H1 (cell line): ENCODE measurements around the gene HK2. TPM values are rescaled to one million over a fixed set of nuclear protein-coding genes. Genes with fewer than 3 reads are reported as not detected.

Source experiments
- BRCA1 ChIP-seq: IDR thresholded peaks from 2 replicates; pipeline ENCODE4 v1.6.1; 2012; ENCODE audit warnings: low read depth, low read length, improper control_type of control experiment
- NANOG ChIP-seq: IDR thresholded peaks from 2 replicates; pipeline ENCODE4 v1.6.1; 2011; ENCODE audit warnings: low read length, low read depth, mild to moderate bottlenecking, inconsistent platforms; ENCODE audit not compliant: insufficient read depth, poor library complexity, severe bottlenecking
- polyA plus RNA-seq, 7 experiments: library from polyadenylated mRNA; depleted of rRNA in 3 of 7; stranded (reverse) in 5 of 7; unstranded in 2 of 7; fragments of >200 nt in 5 of 7; fragments of 200-250 nt in 2 of 7; gene quantifications; 1 replicate in 5 of 7; 2 replicates in 1 of 7; 4 replicates in 1 of 7; pipeline versions ENCODE4 v1.2.1 to v1.2.3, GENCODE V29; 2011 to 2013; ENCODE audit warnings: missing spikeins in 2 of 7, mixed read lengths in 2 of 7
- total RNA-seq: library from RNA; stranded (reverse); fragmentation: NEBNext Ultra II Directional; extraction: Animal tissue kit (Norgen Biotek cat#: 25700); gene quantifications from 2 replicates; pipeline ENCODE4 v1.2.1, GENCODE V29; 2021
- TF ChIP-seq, protein P1 (sequence below): IDR thresholded peaks from 2 replicates; pipeline ENCODE4 v1.6.1; 2011; ENCODE audit warnings: low read depth, mild to moderate bottlenecking, low read length; ENCODE audit not compliant: insufficient read depth

Gene HK2
- total and polyA plus RNA-seq, 2 of the 8 experiments (the other 6 are each of a cell fraction or from before 2014, with no cell fraction given): 22.1 to 61.9 TPM

DNA sequence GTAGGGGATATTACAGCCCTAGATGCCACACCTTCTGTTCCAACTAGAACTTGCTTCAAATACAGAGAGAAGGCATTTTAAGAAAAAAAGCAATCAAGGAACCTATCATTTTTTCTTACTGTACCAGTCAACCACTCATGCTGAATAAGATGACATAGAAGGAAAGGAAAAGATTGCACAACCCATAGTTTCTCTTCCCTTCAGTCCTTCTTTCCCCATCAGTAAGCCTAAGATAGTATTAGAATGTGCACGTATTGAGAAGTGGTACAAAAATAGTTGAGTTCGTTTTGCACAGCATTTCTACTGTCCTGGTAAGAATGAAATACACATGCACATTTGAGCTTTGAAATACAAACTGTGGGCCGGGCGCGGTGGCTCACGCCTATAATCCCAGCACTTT lies 27.0 kb upstream of the HK2 start (continued):
- TF ChIP-seq NANOG (no peak), BRCA1 (no peak)
- TF ChIP-seq, protein P1, sequence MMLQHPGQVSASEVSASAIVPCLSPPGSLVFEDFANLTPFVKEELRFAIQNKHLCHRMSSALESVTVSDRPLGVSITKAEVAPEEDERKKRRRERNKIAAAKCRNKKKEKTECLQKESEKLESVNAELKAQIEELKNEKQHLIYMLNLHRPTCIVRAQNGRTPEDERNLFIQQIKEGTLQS: no peak
